DND-41 (cell line): ENCODE results near the gene MFRP.

Source experiments
- CTCF ChIP-seq: IDR thresholded peaks from 2 replicates; pipeline ENCODE4 v1.5.1; 2012; ENCODE audit warnings: borderline replicate concordance, low read length, moderate library complexity, mild to moderate bottlenecking; ENCODE audit not compliant: poor library complexity, severe bottlenecking; ENCODE audit errors: extremely low read depth
- EZH2 ChIP-seq: IDR thresholded peaks from 3 replicates; pipeline ENCODE4 v1.6.1; 2012; ENCODE audit warnings: borderline replicate concordance, low read depth, mild to moderate bottlenecking, moderate library complexity, low read length, inconsistent platforms; ENCODE audit not compliant: severe bottlenecking

DNA sequence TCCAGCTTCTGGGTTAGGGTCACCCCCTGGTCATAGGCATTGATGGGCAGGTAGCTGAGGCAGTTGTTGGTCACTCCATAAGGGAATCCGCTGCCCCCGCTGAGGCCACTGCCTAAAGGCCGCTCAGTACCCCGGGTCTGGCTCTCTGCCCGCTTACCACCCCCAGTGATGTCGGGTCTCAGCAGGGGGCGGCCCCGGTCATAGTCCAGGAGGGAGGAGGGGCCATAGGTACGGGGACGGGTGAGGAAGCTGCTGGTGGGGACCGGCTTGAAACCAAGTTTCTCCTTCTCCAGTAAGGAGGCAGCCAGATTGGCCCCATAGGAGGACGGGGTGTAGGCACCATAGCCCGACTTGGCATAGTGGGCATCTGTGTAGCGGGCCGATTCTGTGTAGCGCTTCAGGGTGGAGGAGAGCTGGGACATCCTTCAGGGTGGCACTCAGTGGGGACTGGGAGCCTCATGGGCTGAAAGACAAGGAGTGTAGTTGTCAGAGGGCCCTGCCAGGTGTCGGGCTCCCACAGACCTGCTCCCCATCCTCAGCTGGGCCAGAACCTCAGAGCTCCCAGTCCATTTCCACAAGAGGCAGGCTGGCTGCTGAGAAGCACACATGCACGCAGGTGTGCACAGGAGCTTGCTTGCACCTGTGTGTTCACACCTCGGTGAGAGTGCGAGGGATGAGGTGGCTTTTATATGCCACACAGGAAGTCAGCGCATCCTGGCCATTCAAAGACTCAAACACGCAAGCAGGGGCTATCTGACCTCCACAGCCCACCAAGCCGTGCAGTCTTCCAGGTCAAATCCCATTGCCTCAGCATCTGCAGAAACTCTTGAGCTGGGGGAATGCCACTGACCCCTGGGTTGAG, 26.8 kb upstream of the MFRP start:
- TF ChIP-seq CTCF (no peak), EZH2 (no peak)
